IMR-90 (cell line): ENCODE results near the gene CDH12.

Experiments
- MAZ ChIP-seq: IDR thresholded peaks from 2 replicates; pipeline ENCODE4 v1.6.1; 2012; ENCODE audit warnings: low read depth, mild to moderate bottlenecking, low read length, improper control_type of control experiment, moderate library complexity, borderline replicate concordance
- TF ChIP-seq, protein P1 (sequence below): conservative IDR thresholded peaks from 2 replicates; pipeline ENCODE4 v1.5.1; 2012; ENCODE audit warnings: mild to moderate bottlenecking, low read depth, low read length, improper control_type of control experiment

DNA sequence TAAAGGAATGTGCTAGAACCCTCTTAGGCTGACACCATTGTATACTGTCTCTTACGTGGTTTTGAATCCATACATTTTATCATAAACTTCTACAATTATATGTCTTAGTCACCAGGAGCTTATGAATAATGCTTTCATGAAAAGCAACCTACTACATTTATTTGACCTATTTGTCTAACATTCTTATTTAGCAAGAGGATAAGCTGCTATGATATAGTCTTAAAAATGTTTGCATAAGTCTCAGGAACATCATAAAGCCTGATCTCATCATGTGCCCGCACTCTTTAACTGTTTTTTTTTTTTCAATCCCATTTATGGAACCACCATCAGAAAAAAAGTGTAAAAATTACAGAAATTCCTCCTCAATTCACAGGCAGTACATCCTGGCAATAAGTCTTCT is 59.7 kb downstream of the CDH12 start:
- no peak for TF ChIP-seq MAZ
- TF ChIP-seq, protein P1, sequence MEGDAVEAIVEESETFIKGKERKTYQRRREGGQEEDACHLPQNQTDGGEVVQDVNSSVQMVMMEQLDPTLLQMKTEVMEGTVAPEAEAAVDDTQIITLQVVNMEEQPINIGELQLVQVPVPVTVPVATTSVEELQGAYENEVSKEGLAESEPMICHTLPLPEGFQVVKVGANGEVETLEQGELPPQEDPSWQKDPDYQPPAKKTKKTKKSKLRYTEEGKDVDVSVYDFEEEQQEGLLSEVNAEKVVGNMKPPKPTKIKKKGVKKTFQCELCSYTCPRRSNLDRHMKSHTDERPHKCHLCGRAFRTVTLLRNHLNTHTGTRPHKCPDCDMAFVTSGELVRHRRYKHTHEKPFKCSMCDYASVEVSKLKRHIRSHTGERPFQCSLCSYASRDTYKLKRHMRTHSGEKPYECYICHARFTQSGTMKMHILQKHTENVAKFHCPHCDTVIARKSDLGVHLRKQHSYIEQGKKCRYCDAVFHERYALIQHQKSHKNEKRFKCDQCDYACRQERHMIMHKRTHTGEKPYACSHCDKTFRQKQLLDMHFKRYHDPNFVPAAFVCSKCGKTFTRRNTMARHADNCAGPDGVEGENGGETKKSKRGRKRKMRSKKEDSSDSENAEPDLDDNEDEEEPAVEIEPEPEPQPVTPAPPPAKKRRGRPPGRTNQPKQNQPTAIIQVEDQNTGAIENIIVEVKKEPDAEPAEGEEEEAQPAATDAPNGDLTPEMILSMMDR: no peak
